Stimulated activated memory B cell treated with anti-CD40 and anti-IgM and Interleukin-4, amounts not matched to agents 10 μg/mL and 1 μg/mL and 100 μg/mL, for 72 hours (primary cell): ENCODE results near the gene HBG1.

Experiments used
- ATAC-seq: fragments of 150-1000 bp; cut with Tn5 transposase; 2 replicates; pipeline ENCODE4 v1.10.0; 2021
- H3K27ac Mint-ChIP-seq: one replicate; pipeline ENCODE4 v1.8.0; 2022; ENCODE audit warnings: mild to moderate bottlenecking, mixed read lengths
- H3K27me3 Mint-ChIP-seq: one replicate; pipeline ENCODE4 v1.8.0; 2022; ENCODE audit warnings: mixed read lengths
- H3K36me3 Mint-ChIP-seq: one replicate; pipeline ENCODE4 v1.8.0; 2022; ENCODE audit warnings: mixed read lengths
- H3K4me1 Mint-ChIP-seq: one replicate; pipeline ENCODE4 v1.8.0; 2022; ENCODE audit warnings: mixed read lengths
- H3K4me3 Mint-ChIP-seq: one replicate; pipeline ENCODE4 v1.8.0; 2022; ENCODE audit warnings: mild to moderate bottlenecking, moderate library complexity, mixed read lengths
- H3K9me3 Mint-ChIP-seq: one replicate; pipeline ENCODE4 v1.8.0; 2022; ENCODE audit warnings: mixed read lengths

The HBG1 gene

DNA sequence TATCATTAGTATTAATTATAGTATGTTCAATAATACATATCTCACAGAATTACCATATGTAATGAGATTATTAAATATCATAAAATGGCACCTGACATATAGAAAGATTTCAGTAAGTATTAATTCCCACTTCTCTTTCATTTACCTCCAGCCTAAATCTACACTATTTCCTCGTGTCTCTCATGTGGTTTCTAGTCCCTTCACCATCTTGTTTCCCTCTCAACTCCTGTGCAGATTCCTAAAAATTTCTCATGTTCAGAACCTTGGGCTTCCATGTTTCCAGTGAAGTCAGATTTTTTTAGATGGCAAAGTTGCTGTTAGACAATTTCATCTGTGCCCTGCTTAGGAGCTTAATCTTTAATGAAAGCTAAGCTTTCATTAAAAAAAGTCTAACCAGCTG is 34.2 kb upstream of the HBG1 start:
- no peaks in the 10 kb centered on the region for H3K36me3 Mint-ChIP-seq
- H3K27ac Mint-ChIP-seq: no peak overlapping the region
- H3K27me3 Mint-ChIP-seq: no peaks in the 10 kb centered on the region
- no peak for ATAC-seq
- H3K9me3 Mint-ChIP-seq: no peaks in the 10 kb centered on the region
- H3K4me3 Mint-ChIP-seq: no peak overlapping the region
- no peaks in the 10 kb centered on the region for H3K4me1 Mint-ChIP-seq

DNA sequence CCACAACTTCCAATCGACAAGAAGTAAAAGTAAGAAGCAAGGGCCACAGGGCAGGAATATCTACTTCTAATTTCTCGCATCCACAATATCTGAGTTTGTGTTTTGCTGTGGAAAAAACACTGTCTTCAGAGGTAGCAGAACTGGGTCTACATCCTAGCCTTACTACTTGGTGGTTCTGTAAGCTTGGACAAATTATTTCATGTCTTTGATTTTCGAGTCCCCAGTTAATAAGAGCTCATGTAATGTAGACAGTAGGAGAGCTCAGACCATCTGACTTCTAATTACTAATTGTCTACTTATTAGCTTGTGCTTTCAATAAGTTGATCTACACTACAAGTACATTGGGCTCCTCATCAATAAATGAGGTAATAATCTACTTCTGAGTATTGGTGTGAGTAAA is 33.4 kb upstream of the HBG1 start:
- no peak for ATAC-seq
- Mint-ChIP-seq H3K9me3 (no peaks in the 10 kb centered on the region), H3K4me1 (no peaks in the 10 kb centered on the region), H3K4me3 (no peak overlapping the region), H3K36me3 (no peaks in the 10 kb centered on the region), H3K27ac (no peak overlapping the region), H3K27me3 (no peaks in the 10 kb centered on the region)

DNA sequence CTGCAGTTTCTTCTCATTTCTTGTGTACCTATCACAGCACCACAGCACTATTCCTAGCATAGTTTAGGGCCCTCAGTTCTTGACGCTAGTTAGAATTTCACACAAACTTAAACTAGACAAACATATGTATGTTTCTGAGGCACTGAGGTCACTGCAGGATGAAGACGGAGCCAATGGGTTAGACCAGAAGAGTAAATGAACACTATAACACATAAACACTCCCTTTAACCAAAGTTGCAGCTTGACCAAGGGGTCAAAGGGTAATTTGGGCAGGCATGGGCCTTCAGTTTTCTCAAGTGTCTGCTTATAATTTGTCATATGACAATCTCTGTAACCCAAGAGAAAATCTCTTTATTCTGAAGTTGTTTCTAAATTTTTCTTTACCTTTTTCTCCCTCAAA is 33.0 kb upstream of the HBG1 start:
- H3K27ac Mint-ChIP-seq: no peak overlapping the region
- H3K9me3 Mint-ChIP-seq: no peaks in the 10 kb centered on the region
- no peak for ATAC-seq
- no peaks in the 10 kb centered on the region for H3K4me1 Mint-ChIP-seq
- no peaks in the 10 kb centered on the region for H3K36me3 Mint-ChIP-seq
- no peak overlapping the region for H3K4me3 Mint-ChIP-seq
- H3K27me3 Mint-ChIP-seq: no peaks in the 10 kb centered on the region

DNA sequence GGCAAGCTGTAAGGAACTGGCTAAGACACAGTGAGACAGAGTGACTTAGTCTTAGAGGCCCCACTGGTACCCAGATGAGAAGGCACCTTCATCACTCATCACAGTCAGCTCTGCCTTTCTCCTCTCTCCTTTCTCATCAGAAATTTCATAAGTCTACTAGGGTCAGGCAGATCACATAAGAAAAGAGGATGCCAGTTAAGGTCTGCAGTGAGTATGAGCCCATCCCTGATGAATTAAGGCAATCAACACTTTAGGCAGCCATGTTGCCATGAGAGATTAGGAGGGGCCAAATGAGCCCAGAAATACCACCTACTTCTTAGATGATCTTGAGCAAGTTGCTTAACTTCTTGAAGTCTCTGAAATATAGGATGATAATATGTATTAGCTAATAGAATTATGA is 31.9 kb upstream of the HBG1 start:
- Mint-ChIP-seq H3K9me3 (no peaks in the 10 kb centered on the region), H3K27me3 (no peaks in the 10 kb centered on the region), H3K27ac (no peak overlapping the region), H3K4me3 (no peak overlapping the region), H3K36me3 (no peaks in the 10 kb centered on the region), H3K4me1 (no peaks in the 10 kb centered on the region)
- no peak for ATAC-seq

- Mint-ChIP-seq H3K4me1 (no peaks in the 10 kb centered on the region), H3K27me3 (no peaks in the 10 kb centered on the region), H3K4me3 (no peak overlapping the region), H3K36me3 (no peaks in the 10 kb centered on the region), H3K27ac (no peak overlapping the region), H3K9me3 (no peaks in the 10 kb centered on the region)
- no peak for ATAC-seq
These were observed 31.0 kb upstream of the HBG1 start for GRCh38 chr11:5280582-5281102.

GRCh38 chr11:5279471-5280090 is 29.9 kb upstream of the HBG1 start:
- Mint-ChIP-seq H3K27me3 (no peaks in the 10 kb centered on the region), H3K9me3 (no peaks in the 10 kb centered on the region), H3K36me3 (no peaks in the 10 kb centered on the region), H3K27ac (no peak overlapping the region), H3K4me1 (no peaks in the 10 kb centered on the region), H3K4me3 (no peak overlapping the region)
- ATAC-seq: no peak

DNA sequence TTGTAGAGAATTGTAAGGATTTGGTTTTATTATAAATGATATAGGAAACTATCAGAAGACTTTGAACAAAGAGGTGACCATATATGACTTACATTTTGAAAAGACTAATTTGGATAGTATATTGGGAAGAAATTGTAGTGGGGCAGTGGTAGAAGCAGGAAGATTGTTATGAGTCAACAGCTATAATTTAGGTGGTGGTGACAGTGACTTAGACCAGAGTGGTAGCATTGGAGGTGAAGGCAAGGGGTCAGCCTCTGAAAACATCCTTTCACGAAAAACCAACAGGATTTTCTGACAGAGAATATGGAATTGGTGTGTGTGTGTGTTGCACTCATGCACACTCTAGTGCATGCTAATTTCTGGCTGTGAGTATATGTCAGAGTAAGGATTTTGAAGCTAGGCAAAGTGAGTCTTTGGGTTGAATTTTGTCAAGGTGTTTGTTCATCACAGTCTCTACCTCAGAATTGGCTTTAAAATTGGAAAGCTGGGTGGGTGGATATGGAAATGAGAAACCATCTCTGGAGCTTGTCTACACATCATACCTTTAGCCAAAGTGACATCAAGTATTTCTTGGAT is 28.2 kb upstream of the HBG1 start:
- no peaks in the 10 kb centered on the region for H3K4me1 Mint-ChIP-seq
- no peak overlapping the region for H3K27ac Mint-ChIP-seq
- H3K9me3 Mint-ChIP-seq: no peaks in the 10 kb centered on the region
- no peaks in the 10 kb centered on the region for H3K27me3 Mint-ChIP-seq
- H3K4me3 Mint-ChIP-seq: no peak overlapping the region
- H3K36me3 Mint-ChIP-seq: no peaks in the 10 kb centered on the region
- ATAC-seq: no peak

DNA sequence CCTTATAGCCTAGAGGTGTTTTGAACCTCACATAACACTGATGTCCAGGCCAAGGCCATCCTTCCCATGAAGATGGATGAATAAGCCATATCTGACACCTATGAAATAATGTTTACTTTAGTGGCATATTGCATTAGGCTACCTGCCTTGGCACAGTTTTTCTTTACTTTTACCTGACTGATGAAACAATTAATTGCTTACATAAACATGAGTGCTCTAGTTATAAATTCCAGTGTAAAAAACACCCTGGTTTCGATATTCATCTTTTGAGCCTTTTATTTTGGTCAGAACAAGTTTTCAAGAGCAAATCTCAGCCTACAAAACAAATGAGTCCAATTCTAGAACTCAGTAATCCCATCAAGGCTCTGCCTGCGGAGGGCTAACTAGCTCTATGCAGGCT is 27.0 kb upstream of the HBG1 start:
- Mint-ChIP-seq H3K27ac (no peak overlapping the region), H3K27me3 (peaks cover 5% of the 10 kb centered on the region), H3K9me3 (no peaks in the 10 kb centered on the region), H3K4me1 (no peaks in the 10 kb centered on the region), H3K36me3 (no peaks in the 10 kb centered on the region), H3K4me3 (no peak overlapping the region)
- ATAC-seq: no peak

DNA sequence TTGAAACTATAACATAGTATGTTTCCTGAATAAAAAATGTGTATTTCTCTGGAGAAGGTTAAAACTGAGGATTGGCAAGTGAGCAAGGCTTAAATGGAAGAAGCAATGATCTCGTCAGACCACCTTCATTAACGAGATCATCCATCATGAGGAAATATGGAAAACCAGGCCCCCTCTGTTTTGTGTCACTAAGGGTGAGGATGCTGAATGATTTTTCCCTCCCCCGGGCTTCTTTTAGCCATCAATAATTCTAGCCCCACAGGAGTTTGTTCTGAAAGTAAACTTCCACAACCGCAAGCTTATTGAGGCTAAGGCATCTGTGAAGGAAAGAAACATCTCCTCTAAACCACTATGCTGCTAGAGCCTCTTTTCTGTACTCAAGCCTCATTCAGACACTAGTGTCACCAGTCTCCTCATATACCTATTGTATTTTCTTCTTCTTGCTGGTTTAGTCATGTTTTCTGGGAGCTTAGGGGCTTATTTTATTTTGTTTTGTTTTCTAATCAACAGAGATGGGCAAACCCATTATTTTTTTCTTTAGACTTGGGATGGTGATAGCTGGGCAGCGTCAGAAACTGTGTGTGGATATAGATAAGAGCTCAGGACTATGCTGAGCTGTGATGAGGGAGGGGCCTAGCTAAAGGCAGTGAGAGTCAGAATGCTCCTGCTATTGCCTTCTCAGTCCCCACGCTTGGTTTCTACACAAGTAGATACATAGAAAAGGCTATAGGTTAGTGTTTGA is 25.9 kb upstream of the HBG1 start:
- Mint-ChIP-seq H3K9me3 (no peaks in the 10 kb centered on the region), H3K36me3 (no peaks in the 10 kb centered on the region), H3K27me3 (peaks cover 12% of the 10 kb centered on the region), H3K4me3 (no peak overlapping the region), H3K4me1 (no peaks in the 10 kb centered on the region), H3K27ac (no peak overlapping the region)
- no peak for ATAC-seq

GRCh38 chr11:5274395-5274794 is 24.7 kb upstream of the HBG1 start:
- H3K9me3 Mint-ChIP-seq: no peaks in the 10 kb centered on the region
- no peak for ATAC-seq
- no peak overlapping the region for H3K4me3 Mint-ChIP-seq
- no peak overlapping the region for H3K27ac Mint-ChIP-seq
- H3K4me1 Mint-ChIP-seq: no peaks in the 10 kb centered on the region
- peaks cover 12% of the 10 kb centered on the region for H3K27me3 Mint-ChIP-seq
- no peaks in the 10 kb centered on the region for H3K36me3 Mint-ChIP-seq

GRCh38 chr11:5272395-5273017 is 22.8 kb upstream of the HBG1 start:
- Mint-ChIP-seq H3K27ac (no peak overlapping the region), H3K4me3 (no peak overlapping the region), H3K4me1 (no peaks in the 10 kb centered on the region), H3K36me3 (no peaks in the 10 kb centered on the region), H3K9me3 (no peaks in the 10 kb centered on the region), H3K27me3 (peaks cover 12% of the 10 kb centered on the region)
- ATAC-seq: no peak

DNA sequence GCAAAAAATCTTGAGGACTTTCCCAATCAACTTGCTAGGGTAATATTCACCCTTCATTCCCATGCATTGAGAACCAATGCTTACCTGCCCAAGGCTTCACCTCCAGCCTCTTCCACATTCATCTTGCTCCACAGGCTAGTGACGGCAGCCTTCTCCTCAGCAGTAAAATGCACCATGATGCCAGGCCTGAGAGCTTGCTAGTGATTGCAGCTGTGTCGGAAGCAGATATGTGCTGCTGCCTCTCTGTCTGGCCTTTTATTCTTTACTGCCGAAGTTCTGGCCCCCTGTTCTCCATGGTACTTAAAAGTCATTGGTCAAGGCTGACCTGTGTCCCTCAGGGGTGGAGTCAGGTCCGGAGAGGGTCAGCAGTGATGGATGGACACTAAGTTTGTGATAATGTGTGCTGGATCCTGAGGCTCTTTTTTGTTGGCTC is 20.1 kb upstream of the HBG1 start, which contains the start of gene HBE1:
HBE1 (minus strand) TSS at position 231 of the 433 bp plus-strand sequence; CDS start at position 176, 55 bp downstream.
- ATAC-seq: no peak
- no peak within 1 kb of the TSS for H3K4me3 Mint-ChIP-seq
- H3K27ac Mint-ChIP-seq: no peak within 1 kb of the TSS
- H3K36me3 Mint-ChIP-seq: no peaks in the 10 kb centered on the region
- peaks cover 12% of the 10 kb centered on the region for H3K27me3 Mint-ChIP-seq
- no peaks in the 10 kb centered on the region for H3K4me1 Mint-ChIP-seq
- H3K9me3 Mint-ChIP-seq: no peaks in the 10 kb centered on the region

DNA sequence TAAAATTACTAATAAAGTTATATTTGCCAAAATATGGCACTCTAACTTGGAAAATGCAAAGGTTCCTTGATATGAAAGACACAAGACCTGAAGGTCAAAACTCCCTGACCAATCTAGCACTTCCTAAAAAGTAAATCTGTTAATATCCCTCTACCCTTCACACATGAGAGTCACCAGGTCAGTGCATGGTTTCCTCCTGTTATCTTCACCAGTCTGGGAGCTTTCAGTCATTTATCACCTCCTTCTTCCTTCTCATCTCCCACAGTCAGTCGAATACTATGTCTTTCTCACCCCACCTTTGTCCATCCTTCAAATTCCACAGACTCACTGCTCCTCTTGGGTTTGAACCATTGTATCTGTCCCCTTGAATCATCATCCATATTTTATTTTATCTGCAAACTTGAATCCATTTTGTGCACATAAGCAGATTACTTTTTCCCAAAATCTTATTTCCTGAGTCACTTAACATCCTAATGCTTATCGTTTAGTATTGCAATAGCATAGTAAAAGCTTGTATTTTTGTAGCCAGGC is 17.4 kb upstream of the HBG1 start:
- no peak for ATAC-seq
- Mint-ChIP-seq H3K4me3 (no peak overlapping the region), H3K36me3 (no peaks in the 10 kb centered on the region), H3K4me1 (no peaks in the 10 kb centered on the region), H3K27ac (no peak overlapping the region), H3K9me3 (no peaks in the 10 kb centered on the region), H3K27me3 (peaks cover 11% of the 10 kb centered on the region)

DNA sequence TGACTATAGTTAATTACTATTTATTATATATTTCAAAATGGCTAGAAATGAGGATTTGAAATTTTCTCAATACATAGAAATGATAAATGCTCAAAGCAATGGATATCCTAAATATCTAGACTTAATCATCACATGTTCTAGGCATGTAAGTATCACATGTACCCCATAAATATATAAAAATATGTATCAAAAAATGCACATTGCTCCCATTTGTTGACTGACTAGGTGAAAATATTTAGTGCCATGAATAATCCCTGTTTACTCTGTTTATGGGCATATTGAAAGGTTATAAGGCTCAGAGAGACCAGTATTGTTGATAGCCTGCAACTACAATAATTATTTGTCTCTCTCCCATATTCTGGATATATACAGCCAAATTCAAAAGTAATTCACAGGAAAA is 17.0 kb upstream of the HBG1 start:
- Mint-ChIP-seq H3K27ac (no peak overlapping the region), H3K27me3 (peaks cover 7% of the 10 kb centered on the region), H3K9me3 (no peaks in the 10 kb centered on the region), H3K4me1 (no peaks in the 10 kb centered on the region), H3K36me3 (no peaks in the 10 kb centered on the region), H3K4me3 (no peak overlapping the region)
- no peak for ATAC-seq

- no peaks in the 10 kb centered on the region for H3K9me3 Mint-ChIP-seq
- H3K4me1 Mint-ChIP-seq: no peaks in the 10 kb centered on the region
- ATAC-seq: no peak
- no peaks in the 10 kb centered on the region for H3K27me3 Mint-ChIP-seq
- no peak overlapping the region for H3K4me3 Mint-ChIP-seq
- H3K36me3 Mint-ChIP-seq: no peaks in the 10 kb centered on the region
- no peak overlapping the region for H3K27ac Mint-ChIP-seq
These were observed 16.2 kb upstream of the HBG1 start for GRCh38 chr11:5265832-5266231.
